Dermis microvascular lymphatic vessel endothelial cell (primary cell): ENCODE results near the gene CHRNA4. TPM values are rescaled to one million over a fixed set of nuclear protein-coding genes. Genes with fewer than 3 reads are reported as not detected.

ENCODE experiments used
- DNase-seq, 2 donors: peaks; one replicate each; pipeline versions ENCODE4 v3.0.0 to v3.0.0-alpha.2; 2010; ENCODE audit warnings: low read depth in 2 of 2
- total RNA-seq: library from RNA; depleted of rRNA; stranded (reverse); fragments of >200 nt; gene quantifications from 2 replicates; pipeline ENCODE4 v1.2.1, GENCODE V29; 2014

The CHRNA4 gene
- total RNA-seq, 1 donor from 2014 or later, result 0.13 TPM

DNA sequence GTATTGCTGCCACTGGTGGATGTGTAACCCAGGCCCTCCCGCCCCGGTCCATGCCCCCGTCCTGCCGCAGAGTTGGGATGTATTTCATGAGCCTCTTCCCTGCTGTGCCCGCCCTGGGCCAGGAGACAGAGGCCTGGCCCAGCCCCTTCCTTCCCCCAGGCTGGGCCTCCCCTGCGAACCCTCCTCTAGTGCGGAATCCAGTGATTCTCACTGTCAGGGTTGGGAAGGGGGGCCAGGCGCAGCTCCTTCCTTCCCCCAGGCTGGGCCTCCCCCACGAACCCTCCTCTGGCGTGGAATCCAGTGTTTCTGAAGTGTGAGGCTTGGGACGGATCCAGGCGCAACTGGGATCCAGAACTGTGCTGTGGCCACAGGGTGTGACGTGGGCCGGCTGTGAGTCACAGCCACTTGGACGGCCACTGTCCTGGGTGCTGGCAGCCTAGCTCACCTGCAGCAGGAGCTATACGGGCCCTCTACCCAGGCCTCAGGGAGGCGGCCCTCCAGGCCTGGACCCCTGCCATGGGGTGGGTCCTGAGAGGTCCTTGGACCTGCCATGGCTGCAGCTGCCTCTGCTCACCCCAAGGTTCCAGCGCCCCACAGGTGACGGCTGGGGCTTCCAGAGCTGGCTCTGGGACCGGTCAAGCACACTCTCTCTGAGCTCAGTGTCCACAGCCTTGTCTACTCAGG lies 39.9 kb downstream of the CHRNA4 start:
- DNase-seq, result no peak

DNA sequence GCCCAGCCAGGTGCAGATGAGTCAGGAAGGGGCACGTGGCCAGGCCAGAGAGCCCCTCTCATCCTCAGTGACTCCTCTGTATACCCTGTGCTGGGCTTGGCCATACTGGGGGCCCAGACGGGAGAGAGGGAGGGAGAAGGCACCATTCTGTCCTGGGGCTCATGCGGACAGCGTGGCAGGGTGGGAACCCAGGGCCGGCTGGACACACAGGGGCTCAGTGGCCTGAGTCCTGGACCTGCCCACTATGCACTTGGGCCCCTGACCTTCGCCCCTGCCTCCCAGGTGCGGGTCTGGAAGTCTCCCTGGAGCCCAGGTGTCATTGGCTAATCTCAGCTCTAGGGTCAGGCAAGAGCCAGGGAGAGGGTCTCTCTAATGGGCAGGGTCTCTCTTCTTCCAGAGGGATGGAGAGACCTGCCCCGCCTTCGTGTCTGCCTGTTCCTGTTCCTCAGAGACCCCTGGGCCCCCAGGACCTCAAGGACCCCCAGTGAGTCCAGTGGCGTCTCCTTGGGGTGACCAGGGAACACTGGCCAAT lies 40.5 kb downstream of the CHRNA4 start:
- DNase-seq, result no peak

DNA sequence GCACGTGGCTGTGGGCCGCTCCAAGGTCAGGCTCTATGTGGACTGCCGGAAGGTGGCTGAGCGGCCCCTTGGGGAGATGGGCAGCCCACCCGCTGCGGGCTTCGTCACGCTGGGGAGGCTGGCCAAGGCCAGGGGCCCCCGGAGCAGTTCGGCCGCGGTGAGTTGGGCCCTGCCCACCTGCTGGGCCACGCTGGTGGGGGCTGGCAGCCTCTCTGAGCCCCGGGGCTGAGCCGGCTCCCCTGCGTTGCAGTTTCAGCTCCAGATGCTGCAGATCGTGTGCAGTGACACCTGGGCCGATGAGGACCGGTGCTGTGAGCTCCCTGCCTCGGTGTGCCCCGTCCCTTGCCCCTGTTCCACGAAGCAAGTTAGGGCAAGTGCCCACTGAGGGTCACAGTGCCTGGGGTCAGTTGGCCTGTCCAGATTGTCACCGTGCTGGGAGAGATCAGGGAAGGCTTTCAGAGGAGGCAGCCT lies 41.1 kb downstream of the CHRNA4 start:
- DNase-seq, result no peak

DNA sequence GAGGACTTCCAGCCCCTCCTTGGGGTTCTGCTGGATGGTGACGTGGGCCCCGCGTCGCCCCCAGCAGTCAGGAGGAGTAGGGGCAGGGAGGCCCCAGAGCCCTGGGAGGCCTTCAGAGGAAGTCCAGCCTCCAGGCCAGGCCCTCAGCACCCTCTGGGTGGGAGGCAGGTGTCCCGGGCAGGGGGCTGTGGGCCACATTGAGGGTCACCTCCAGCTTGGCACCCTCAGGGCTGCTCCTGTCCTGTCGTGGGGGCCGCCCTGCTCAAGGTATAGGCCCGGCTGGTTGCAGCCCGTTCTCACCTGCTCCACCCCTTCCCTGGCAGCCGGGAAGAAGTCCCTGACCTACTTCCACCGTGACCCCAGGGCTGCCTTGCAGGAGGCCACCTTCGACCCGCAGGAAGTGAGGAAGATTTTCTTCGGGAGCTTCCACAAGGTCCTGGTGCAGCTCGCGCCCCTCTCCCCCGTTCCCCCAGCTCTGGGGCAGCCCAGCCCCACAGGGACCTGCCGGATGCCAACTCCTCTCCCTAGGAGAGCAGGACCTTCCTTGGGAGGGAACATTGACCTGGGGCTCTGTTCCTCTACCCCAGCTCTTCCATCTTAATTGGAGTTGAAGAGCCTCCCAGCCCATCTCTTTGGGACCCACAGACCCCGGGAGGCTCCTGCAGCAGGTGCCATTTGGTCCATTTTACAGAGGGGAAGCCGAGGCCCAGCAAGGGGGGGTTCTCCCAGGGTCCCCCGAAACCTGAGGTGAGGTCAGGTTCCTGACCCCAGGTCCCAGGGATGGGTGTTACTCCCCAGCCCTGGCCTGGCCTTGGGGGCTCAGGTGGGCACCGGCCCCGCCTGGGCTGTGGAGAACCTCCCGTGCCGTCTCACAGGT lies 41.7 kb downstream of the CHRNA4 start:
- no peak for DNase-seq

DNA sequence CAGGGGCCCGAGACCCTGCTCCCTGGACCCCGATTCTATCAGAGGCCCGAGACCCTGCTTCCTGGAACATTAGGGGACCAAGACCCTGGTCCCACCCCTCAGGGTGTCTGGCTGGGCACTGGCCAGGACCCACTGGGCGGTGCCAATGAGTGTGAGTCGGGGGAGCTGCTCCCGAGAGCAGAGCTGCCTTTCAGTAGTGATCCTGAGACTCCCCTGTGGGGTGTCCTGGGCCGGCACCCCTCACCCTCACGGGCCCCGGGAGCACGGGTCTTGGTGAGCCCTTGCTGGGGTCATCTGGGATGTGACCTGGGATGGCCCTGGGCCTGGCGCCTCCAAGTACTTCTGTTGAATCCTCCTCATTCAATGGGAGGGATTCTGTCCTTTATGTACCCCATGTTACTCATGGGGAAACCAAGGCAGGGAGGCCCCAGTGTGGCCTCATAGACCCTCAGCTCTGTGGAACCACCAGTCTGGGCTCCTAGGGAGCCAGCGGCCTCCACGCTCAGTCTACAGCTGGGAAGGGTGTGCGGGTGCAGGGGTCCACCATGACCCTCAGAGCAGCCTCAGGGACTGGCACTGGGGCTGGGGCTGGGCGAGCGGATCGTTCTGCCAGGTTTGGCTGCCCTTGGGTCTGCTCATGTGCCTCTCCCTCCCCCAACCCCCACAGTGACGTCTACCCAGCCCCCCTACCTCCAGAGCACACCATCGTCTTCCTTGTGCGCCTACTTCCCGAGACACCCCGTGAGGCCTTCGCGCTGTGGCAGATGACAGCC lies 42.6 kb downstream of the CHRNA4 start:
- no peak for DNase-seq

DNA sequence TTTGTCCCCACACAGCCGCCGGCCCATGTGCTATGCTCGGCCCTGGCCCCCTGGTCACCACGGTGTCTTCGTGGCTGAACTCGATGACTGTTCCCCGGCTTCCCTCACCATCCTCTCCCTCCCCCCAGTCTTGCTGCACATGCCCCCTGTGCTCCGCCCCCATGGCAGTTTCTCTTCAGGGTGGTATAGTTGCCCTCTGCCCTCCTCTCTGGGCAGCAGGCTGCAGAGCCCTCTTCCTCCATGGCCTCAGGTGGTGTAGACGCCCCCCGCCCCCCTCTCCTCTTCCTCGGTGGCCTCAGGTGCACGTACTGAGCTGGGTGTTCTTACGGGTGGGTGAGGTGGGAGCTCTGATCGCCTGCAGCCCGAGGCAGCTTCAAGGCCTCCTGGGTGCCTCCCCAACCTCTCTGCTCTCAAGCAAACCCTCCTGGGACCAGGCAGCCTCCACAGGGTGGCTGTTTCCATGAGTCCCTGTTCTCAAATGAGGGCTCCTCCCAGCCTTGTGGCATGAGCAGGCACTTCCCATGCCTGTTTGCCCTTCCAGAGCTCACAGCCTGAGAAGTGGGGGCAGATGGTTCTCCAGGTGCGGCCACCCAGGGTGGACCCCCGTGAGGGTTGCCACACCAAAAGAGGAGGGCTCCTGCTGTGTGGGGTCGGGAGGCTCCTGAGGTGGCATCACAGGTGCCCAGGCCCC lies 43.4 kb downstream of the CHRNA4 start:
- no peak for DNase-seq

DNA sequence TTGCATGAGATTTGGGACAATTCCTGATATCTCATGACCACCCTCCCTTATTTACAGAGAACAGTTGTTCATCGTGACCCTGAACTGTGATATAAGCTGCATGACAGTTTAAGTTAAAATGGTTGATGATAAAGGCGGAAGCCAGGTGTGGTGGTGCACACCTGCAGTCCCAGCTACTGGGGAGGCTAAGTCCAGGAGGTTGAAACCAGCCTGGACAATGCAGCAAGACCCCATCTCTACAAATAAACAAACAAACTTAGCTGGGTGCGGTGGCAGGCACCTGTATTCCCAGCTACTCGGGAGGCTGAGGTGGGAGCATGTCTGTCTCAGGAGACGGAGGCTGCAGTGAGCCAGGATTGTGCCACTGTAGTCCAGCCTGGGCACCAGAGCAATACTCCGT lies 44.1 kb downstream of the CHRNA4 start:
- no peak for DNase-seq

DNA sequence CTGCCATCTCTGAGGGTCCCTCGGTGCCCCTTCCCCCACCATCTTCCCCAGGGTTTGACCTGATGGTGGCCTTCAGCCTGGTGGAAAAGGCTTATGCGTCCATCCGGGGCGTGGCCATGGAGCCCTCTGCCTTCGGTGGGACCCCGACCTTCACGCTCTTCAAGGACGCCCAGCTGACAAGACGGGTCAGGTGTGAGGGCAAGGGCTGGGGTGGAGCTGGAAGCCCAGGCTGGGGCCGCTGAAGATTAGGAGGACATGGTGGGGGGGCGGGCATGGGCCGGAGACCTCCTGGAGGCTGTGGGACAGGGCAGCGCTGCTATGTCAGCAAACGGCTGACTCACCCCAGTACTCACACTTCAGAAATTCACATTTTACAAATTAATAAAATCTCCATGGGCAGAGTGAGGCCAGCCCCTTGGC lies 44.6 kb downstream of the CHRNA4 start:
- no peak for DNase-seq

DNA sequence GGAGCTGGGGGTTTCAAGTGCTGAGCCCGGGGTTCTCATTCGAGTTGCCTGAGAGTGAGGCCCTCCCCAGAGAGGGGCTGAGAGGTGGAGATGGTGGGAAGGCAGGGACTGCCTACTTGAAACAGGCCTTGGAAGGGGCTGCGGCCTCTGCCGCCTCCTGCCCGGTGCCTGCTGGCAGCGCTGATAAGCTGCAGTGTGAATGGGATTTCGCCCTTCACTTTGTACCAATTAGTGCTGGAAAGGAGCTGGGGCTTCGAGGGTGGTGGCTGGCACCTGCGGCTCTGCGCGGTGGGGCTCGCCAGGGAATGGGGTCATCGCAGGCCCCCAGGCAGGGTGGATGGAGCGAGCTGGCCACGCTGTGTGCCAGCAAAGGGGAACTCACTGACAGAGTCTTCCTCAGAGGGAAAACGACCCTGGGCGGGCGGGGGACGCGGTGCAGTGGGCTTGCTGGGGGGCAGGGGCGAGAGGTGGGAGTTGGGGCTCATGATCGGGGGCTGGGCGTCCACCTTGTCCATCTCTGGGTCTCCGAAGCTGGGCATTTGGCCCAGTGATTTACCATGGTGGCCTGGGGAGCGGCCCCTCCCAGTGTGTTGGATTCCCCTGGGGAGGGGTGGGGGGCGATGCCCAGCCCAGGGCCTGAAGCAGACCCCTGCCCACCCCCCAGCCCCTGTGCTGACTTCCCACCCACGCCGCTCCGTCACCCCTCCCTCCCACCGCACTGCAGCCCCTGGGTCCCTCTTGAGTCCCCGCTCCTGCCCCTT lies 45.2 kb downstream of the CHRNA4 start:
- DNase-seq, result no peak

DNA sequence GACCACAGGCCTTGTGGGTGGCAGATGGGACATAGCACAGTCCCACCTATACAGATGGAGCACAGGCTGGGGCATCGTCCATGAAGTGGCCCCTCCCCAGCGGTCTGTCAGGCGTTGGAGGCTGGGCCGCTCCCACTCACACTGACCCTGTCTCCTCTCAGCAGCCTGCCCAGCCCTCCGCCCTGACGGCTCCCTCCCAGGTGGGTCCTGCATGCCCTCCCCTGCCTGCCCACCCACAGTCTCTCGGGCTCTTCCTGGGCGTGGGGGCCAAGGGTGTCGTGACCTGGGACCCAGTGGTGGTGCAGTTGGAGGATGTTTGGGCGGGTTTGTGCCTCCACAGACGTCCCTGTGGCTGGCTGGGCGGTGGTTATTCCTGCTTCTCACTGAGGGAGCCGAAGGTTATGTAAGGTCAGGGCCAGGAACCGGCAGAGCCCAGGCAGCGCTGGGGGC lies 45.9 kb downstream of the CHRNA4 start:
- DNase-seq, result no peak

DNA sequence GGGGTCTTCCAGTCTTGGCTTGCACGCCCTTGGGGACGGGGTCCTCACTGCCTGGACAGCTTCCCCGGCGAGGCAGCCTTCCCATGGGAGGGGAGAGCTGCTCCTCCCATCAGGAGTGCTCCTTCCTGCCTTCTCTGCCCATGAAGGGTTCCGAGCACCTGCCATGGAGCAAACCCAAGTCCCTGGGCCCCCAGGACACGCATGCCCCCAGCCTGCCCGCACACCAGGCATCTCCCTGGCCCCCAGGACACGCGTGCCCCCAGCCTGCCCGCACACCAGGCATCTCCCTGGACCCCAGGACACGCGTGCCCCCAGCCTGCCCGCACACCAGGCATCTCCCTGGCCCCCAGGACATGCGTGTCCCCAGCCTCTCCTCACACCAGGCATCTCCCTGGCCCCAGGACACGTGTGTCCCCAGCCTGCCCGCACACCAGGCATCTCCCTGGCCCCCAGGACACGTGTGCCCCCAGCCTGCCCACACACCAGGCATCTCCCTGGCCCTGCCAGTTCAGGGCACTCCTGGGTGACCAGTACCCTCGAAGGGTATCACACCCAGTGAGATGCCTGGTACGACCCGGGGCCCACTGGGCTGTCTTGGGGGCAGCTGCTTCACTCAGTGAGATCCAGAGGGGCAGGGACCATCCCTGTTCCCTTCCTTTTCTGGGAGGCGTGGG lies 46.4 kb downstream of the CHRNA4 start:
- DNase-seq, result no peak

DNA sequence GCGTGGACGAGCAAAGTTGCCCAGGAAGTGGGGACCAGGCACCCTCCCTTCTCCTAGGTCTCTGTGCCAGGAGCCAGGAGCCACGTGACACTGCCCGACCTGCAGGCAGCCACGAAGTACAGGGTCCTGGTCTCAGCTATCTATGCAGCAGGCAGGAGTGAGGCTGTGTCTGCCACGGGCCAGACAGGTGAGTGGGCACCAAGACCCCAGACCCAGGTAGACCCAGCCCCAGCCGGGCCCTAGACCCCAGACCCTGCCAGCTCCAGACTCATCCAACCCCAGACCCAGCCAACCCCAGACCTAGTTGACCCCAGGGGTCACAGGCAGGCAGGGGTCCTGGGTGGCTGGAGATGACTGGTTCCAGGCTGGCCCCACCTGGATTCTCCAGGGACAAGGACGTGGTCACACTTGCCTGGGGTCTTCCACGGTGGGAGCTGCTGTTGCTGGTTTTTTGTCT lies 47.1 kb downstream of the CHRNA4 start:
- no peak for DNase-seq

DNA sequence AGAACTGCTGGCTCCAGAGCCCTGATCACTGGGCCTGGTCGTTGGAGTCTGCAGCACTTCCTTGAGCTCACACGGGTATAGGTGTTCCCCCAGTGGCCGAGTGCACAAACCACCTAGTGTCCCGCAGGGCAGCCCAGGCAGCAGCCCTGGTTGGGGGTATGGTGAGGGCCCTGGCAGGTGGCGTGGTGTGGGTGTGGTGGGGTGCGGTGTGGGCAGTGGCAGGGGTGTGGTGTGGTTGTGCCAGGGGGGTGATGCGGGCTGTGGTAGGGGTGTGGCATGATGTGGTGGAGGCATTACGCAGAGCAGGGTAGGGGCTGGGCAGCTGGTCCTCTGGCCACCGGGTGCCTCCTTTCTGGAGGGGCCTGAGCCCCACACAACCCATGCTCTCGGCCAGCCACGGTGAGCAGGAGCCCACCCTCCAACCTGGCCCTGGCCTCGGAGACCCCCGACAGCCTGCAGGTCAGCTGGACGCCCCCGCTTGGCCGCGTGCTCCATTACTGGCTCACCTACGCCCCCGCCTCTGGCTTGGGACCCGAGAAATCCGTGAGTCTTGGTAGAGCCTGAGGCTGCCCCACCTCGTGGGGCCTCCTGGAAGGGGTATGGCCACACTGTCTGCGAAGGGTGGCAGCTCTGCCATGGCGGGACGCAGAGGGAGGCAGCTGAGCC lies 47.7 kb downstream of the CHRNA4 start:
- DNase-seq, result no peak

DNA sequence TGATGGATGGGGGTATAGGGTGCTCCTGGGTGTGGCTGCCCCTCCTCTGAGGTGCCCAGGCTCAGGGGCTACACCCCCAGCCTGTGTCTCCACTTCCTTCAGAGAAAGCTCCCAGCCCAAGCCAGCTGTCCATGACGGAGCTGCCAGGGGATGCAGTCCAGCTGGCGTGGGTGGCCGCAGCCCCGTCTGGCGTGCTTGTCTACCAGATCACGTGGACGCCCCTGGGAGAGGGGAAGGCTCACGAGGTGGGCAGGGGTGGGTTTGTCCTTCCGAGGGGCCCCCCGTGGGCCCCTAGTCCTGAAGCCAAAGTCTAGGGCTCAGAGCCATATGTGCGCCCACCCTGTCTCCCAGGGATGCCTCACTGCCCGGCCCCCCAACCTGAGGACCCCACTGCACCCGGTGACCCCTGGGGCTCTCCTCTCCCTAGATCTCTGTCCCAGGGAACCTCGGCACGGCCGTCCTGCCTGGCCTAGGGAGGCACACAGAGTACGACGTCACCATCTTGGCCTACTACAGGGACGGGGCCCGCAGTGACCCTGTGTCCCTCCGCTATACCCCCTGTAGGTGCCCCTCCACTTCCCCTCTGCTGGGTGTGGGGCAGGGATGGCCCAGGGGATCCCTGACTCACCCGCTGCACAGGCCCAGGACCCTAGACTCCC lies 48.3 kb downstream of the CHRNA4 start:
- DNase-seq, result no peak

DNA sequence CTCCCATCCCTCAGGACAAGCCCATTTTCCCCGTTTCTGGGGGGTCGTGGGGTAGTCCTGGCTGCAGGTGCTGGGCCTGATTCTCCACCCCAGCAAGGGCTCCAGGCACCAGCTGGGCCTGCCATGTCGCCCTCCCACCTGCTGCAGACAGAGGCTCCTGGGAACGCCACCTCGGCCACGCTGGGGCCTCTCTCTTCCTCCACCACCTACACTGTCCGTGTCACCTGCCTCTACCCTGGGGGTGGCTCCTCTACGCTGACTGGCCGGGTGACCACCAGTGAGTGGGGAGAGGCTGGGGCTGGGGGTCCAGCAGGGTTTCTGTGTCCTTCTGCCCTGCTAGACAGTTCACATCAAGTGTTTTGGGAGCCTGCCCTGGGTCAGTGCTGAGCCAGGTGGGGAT lies 48.9 kb downstream of the CHRNA4 start:
- DNase-seq, result no peak

DNA sequence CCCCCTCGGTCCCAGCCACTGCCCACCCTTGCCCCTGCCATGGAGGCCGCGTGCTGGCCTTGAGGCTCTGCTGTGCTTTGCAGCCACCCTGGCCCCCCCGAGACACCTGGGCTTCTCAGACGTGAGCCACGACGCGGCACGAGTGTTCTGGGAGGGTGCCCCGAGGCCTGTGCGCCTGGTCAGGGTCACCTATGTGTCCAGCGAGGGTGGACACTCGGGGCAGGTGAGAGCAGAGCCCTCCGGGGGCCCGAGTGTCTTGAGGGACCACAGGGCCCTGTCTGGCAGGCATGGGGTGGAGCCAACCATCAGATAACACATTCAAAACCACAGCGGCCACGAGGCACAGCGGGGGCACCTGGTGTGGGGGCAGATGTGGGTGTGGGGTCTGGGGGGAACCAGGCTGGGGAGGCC lies 49.3 kb downstream of the CHRNA4 start:
- DNase-seq, result no peak

DNA sequence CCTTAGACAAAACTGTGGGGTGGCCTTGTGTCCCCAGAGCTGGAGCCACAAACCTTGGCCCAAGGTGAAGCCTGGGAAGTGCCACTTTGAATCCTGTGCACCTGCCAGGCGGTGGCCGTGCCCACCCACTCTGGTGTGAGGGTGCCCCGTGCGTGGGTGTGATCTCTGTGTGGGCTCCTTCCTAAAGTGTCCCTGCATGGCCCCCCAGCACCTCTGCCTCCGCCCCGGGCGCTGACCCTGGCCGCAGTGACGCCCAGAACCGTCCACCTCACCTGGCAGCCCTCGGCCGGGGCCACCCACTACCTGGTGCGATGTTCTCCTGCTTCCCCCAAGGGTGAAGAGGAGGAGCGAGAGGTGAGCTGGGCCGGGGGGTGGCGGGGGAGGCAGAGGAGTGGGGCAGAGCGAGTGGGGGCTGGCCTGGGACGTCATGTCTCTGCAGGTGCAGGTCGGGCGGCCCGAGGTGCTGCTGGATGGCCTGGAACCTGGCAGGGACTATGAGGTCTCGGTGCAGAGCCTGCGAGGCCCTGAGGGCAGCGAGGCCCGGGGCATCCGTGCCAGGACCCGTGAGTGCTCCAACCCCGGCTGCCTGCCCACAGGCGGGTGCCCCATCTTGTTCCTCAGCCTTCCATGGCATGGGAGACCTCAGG lies 49.8 kb downstream of the CHRNA4 start:
- DNase-seq, result no peak
